Stimulated activated naive CD8-positive, alpha-beta T cell treated with anti-CD3 and anti-CD28 coated beads, Interleukin-15, amount 100 ng/mL, for 72 hours (primary cell): ENCODE measurements around the gene TSACC.
A peak's percentile ranks its signal among the peaks of the same experiment; 100 is the strongest.
"Not testable (repeated sequence)": the region's sequence is repeated elsewhere in the genome, so short reads cannot be mapped to it uniquely, and the experiment has no call there.

Source experiments
- ATAC-seq: fragments of 150-1000 bp; cut with Tn5 transposase; 2 replicates; pipeline ENCODE4 v1.10.0; 2021; ENCODE audit warnings: mild to moderate bottlenecking, moderate library complexity
- DNase-seq, 2 donors: peaks; one replicate each; pipeline ENCODE4 v3.0.0; 2021 to 2022
- H3K27ac Mint-ChIP-seq, 2 donors: one replicate each; pipeline ENCODE4 v1.8.0; 2022; ENCODE audit warnings: mild to moderate bottlenecking in 2 of 2, mixed read lengths in 2 of 2, moderate library complexity in 2 of 2
- H3K27me3 Mint-ChIP-seq: one replicate; pipeline ENCODE4 v1.8.0; 2022; ENCODE audit warnings: mixed read lengths
- H3K4me1 Mint-ChIP-seq: one replicate; pipeline ENCODE4 v1.8.0; 2022; ENCODE audit warnings: mild to moderate bottlenecking, mixed read lengths
- H3K4me3 Mint-ChIP-seq, 2 donors: one replicate each; pipeline ENCODE4 v1.8.0; 2022; ENCODE audit warnings: mild to moderate bottlenecking in 2 of 2, mixed read lengths in 2 of 2, moderate library complexity in 1 of 2
- H3K9me3 Mint-ChIP-seq, 2 donors: one replicate each; pipeline ENCODE4 v1.8.0; 2022; ENCODE audit warnings: mixed read lengths in 2 of 2

TSACC gene

GRCh38 chr1:156338180-156338976 is at the start of gene TSACC, which contains the start of gene CCT3:
TSS of gene TSACC (plus strand) at chr1:156338526. CDS start at chr1:156339758, 1,232 bp downstream.
TSS of gene CCT3 (minus strand) at chr1:156338292. CDS start at chr1:156338184, 108 bp downstream.
- Mint-ChIP-seq H3K27me3 (no peaks in the 10 kb centered on the region), H3K27ac (peak within 1 kb of the TSS; percentile 94 to 97), H3K4me1 (peaks cover 39% of the 10 kb centered on the region), H3K4me3 (peak within 1 kb of the TSS; percentile 96 to 98), H3K9me3 (no peaks in the 10 kb centered on the region)
- ATAC-seq (peak; percentile 96), DNase-seq (peak; percentile 100)

GRCh38 chr1:156289857-156290256 is 48.5 kb upstream of the TSACC start:
- no peaks in the 10 kb centered on the region for H3K9me3 Mint-ChIP-seq
- no peak overlapping the region for H3K4me3 Mint-ChIP-seq
- H3K4me1 Mint-ChIP-seq, result peaks cover 10% of the 10 kb centered on the region
- ATAC-seq (no peak), DNase-seq (no peak)
- no peaks in the 10 kb centered on the region for H3K27me3 Mint-ChIP-seq
- peak overlapping the region in 1 of 2 donors; percentile 52 for H3K27ac Mint-ChIP-seq

- Mint-ChIP-seq H3K4me3 (peak overlapping the region; percentile 38 to 46), H3K27ac (peak overlapping the region in 1 of 2 donors; percentile 50), H3K27me3 (no peaks in the 10 kb centered on the region), H3K9me3 (no peaks in the 10 kb centered on the region), H3K4me1 (peaks cover 14% of the 10 kb centered on the region)
- DNase-seq, result no peak
- ATAC-seq, result no peak
Observed at GRCh38 chr1:156291226-156292061, 46.9 kb upstream of the TSACC start.

DNA sequence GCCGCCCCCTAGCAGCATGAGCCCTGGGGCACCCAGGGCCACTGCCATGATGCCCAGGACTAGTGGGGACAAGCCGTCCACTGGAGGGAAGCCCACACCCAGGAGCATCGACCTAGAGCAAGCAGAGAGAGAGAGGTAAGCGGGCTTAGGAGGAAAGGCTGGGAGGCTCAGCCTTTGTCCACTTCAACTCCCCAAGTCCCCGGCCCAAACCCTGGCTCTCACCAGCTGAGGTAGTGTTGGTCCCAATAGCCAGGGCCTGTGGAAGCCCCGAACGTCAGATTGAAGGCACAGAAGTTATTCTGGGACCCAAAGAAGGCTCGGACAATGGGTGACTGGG is 45.3 kb upstream of the TSACC start:
- no peak for DNase-seq
- no peaks in the 10 kb centered on the region for H3K27me3 Mint-ChIP-seq
- no peaks in the 10 kb centered on the region for H3K9me3 Mint-ChIP-seq
- no peak overlapping the region for H3K4me3 Mint-ChIP-seq
- H3K4me1 Mint-ChIP-seq, result peaks cover 14% of the 10 kb centered on the region
- ATAC-seq, result no peak
- peak overlapping the region in 1 of 2 donors; percentile 64 for H3K27ac Mint-ChIP-seq

GRCh38 chr1:156293895-156294294 is 44.4 kb upstream of the TSACC start:
- no peak overlapping the region for H3K4me3 Mint-ChIP-seq
- H3K9me3 Mint-ChIP-seq, result no peaks in the 10 kb centered on the region
- DNase-seq (no peak), ATAC-seq (no peak)
- H3K27ac Mint-ChIP-seq, result no peak overlapping the region
- H3K27me3 Mint-ChIP-seq, result no peaks in the 10 kb centered on the region
- H3K4me1 Mint-ChIP-seq, result peaks cover 14% of the 10 kb centered on the region

- ATAC-seq (peak; percentile 89), DNase-seq (peak; percentile 41 to 47)
- peak within 1 kb of the TSS; percentile 84 to 97 for H3K27ac Mint-ChIP-seq
- peaks cover 14% of the 10 kb centered on the region for H3K4me1 Mint-ChIP-seq
- H3K27me3 Mint-ChIP-seq, result no peaks in the 10 kb centered on the region
- peak within 1 kb of the TSS; percentile 94 to 95 for H3K4me3 Mint-ChIP-seq
- H3K9me3 Mint-ChIP-seq, result no peaks in the 10 kb centered on the region
Observed at GRCh38 chr1:156295391-156295947, 42.9 kb upstream of the TSACC start, which contains the start of gene GLMP. TSS of gene GLMP (minus strand) at chr1:156295679. CDS start at chr1:156295645, 34 bp downstream.

- DNase-seq (no peak), ATAC-seq (no peak)
- no peak within 1 kb of the TSS for H3K27ac Mint-ChIP-seq
- peaks cover 14% of the 10 kb centered on the region for H3K4me1 Mint-ChIP-seq
- no peaks in the 10 kb centered on the region for H3K27me3 Mint-ChIP-seq
- no peak within 1 kb of the TSS for H3K4me3 Mint-ChIP-seq
- H3K9me3 Mint-ChIP-seq, result no peaks in the 10 kb centered on the region
Observed at GRCh38 chr1:156298852-156299357, 39.4 kb upstream of the TSACC start, which contains the start of gene VHLL. TSS of gene VHLL (minus strand) at chr1:156299307. CDS start at chr1:156299189, 118 bp downstream.

DNA sequence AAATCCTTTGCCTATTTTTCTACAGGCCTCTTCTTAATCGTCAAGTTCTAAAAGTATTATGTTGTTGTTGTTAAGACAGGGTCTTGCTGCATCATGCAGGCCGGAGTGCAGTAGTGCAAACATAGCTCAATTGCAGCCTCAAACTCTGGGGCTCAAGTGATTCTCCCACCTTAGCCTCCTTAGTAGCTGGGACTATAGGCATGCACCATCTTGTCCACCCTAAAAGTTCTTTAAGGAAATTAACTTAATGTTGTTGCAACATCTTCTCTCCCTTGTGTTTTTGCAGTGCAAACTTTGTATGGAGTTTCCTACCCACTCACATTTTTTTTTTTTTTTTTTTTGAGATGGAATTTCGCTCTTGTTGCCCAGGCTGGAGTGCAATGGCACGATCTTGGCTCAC is 35.1 kb upstream of the TSACC start:
- H3K9me3 Mint-ChIP-seq, result no peaks in the 10 kb centered on the region
- H3K4me3 Mint-ChIP-seq, result no peak overlapping the region
- no peak overlapping the region for H3K27ac Mint-ChIP-seq
- H3K4me1 Mint-ChIP-seq, result no peaks in the 10 kb centered on the region
- no peak for DNase-seq
- H3K27me3 Mint-ChIP-seq, result no peaks in the 10 kb centered on the region
- ATAC-seq, result no peak

- Mint-ChIP-seq H3K4me3 (no peak overlapping the region), H3K9me3 (no peaks in the 10 kb centered on the region), H3K27me3 (no peaks in the 10 kb centered on the region), H3K4me1 (no peaks in the 10 kb centered on the region), H3K27ac (no peak overlapping the region)
- ATAC-seq (no peak), DNase-seq (no peak)
Observed at GRCh38 chr1:156305215-156305614, 33.1 kb upstream of the TSACC start.

DNA sequence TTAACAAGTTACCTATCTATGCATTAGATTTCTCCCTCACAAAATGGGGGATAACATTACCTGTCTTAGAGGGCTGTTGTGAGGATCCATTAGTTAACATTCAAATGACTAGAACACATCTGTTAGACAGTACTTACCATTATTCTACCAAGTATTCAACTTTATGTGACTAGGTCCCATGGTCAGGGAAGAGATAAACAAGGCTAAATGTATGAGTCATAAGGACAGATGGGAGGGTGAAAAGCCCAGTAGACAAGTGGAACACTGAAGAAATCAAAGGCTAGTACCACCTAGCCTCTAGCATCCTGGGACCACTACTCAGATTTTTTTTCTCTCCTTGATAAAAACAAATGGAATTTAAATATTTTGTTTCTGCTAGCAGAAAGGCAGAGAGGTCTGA is 30.2 kb upstream of the TSACC start:
- Mint-ChIP-seq H3K4me1 (no peaks in the 10 kb centered on the region), H3K27ac (no peak overlapping the region), H3K4me3 (no peak overlapping the region), H3K27me3 (no peaks in the 10 kb centered on the region), H3K9me3 (no peaks in the 10 kb centered on the region)
- ATAC-seq (no peak), DNase-seq (no peak)

- H3K4me1 Mint-ChIP-seq, result no peaks in the 10 kb centered on the region
- DNase-seq, result no peak
- ATAC-seq, result no peak
- no peak overlapping the region for H3K27ac Mint-ChIP-seq
- H3K27me3 Mint-ChIP-seq, result no peaks in the 10 kb centered on the region
- no peak overlapping the region for H3K4me3 Mint-ChIP-seq
- H3K9me3 Mint-ChIP-seq, result no peaks in the 10 kb centered on the region
Observed at GRCh38 chr1:156310962-156311361, 27.4 kb upstream of the TSACC start.

GRCh38 chr1:156316909-156317308 is 21.4 kb upstream of the TSACC start:
- DNase-seq, result no peak
- Mint-ChIP-seq H3K4me3 (no peak overlapping the region), H3K9me3 (no peaks in the 10 kb centered on the region), H3K27me3 (no peaks in the 10 kb centered on the region), H3K27ac (no peak overlapping the region), H3K4me1 (no peaks in the 10 kb centered on the region)
- no peak for ATAC-seq

GRCh38 chr1:156319664-156320063 is 18.7 kb upstream of the TSACC start:
- DNase-seq, result peak in 1 of 2 donors; percentile 16
- H3K4me1 Mint-ChIP-seq, result no peaks in the 10 kb centered on the region
- H3K4me3 Mint-ChIP-seq, result no peak overlapping the region
- no peak overlapping the region for H3K27ac Mint-ChIP-seq
- H3K9me3 Mint-ChIP-seq, result no peaks in the 10 kb centered on the region
- no peaks in the 10 kb centered on the region for H3K27me3 Mint-ChIP-seq
- ATAC-seq, result no peak

- no peak for ATAC-seq
Observed at GRCh38 chr1:156320560-156320959, 17.8 kb upstream of the TSACC start.

GRCh38 chr1:156323179-156323578 is 15.1 kb upstream of the TSACC start:
- DNase-seq, H3K27ac Mint-ChIP-seq, H3K9me3 Mint-ChIP-seq, H3K27me3 Mint-ChIP-seq, H3K4me1 Mint-ChIP-seq, H3K4me3 Mint-ChIP-seq, ATAC-seq: not testable (repeated sequence)

More at GRCh38 chr1:156320560-156320959, 17.8 kb upstream of the TSACC start:
- Mint-ChIP-seq H3K4me3 (no peak overlapping the region), H3K4me1 (no peaks in the 10 kb centered on the region), H3K27me3 (no peaks in the 10 kb centered on the region), H3K9me3 (no peaks in the 10 kb centered on the region), H3K27ac (peak overlapping the region in 1 of 2 donors; percentile 25)
- DNase-seq, result no peak
